ENCODE results near the gene LAMP1. TPM values are rescaled to one million over a fixed set of nuclear protein-coding genes. Genes with fewer than 3 reads are reported as not detected.

LAMP1 gene
- total RNA-seq, 1 experiment from 2014 or later: 29.7 TPM

GRCh38 chr13:113318956-113319355 lies 21.9 kb downstream of the LAMP1 start:
- no peak overlapping the region for H3K27ac ChIP-seq (ENCODE audit: low read length)
- no peaks in the 10 kb centered on the region for H3K79me2 ChIP-seq (ENCODE audit: low read length)
- no peak overlapping the region for H2AFZ ChIP-seq (ENCODE audit: low read length)
- no peaks in the 10 kb centered on the region for H3K4me1 ChIP-seq (ENCODE audit: low read length)
- H3K4me2 ChIP-seq (ENCODE audit: low read depth, low read length, poor library complexity, severe bottlenecking): no peak overlapping the region
- DNase-seq: no peak
- peaks cover 7% of the 10 kb centered on the region for H3K36me3 ChIP-seq (ENCODE audit: insufficient read depth, low read length)
- H3K9me3 ChIP-seq (ENCODE audit: low read length): no peaks in the 10 kb centered on the region
- no peaks in the 10 kb centered on the region for H3K27me3 ChIP-seq (ENCODE audit: low read length)
- no peak overlapping the region for H3K4me3 ChIP-seq (ENCODE audit: low read length)
- H3K9me2 ChIP-seq (replicated peaks; ENCODE audit: insufficient read depth, low read length): no peaks in the 10 kb centered on the region
- 0 out of 2 replicates have a peak, but pooled peaks cover 4% of the 10 kb centered on the region for H4K20me1 ChIP-seq (ENCODE audit: insufficient read depth, low read depth, low read length)
- H3K9ac ChIP-seq (ENCODE audit: low read length): no peak overlapping the region

GRCh38 chr13:113319371-113319770 lies 22.3 kb downstream of the LAMP1 start:
- Histone ChIP-seq H4K20me1 (ENCODE audit: insufficient read depth, low read depth, low read length) (0 out of 2 replicates have a peak, but pooled peaks cover 4% of the 10 kb centered on the region), H3K27ac (ENCODE audit: low read length) (no peak overlapping the region), H3K4me1 (ENCODE audit: low read length) (no peaks in the 10 kb centered on the region), H3K27me3 (ENCODE audit: low read length) (no peaks in the 10 kb centered on the region), H3K9me3 (ENCODE audit: low read length) (no peaks in the 10 kb centered on the region), H3K4me2 (ENCODE audit: low read depth, low read length, poor library complexity, severe bottlenecking) (no peak overlapping the region), H3K9ac (ENCODE audit: low read length) (no peak overlapping the region), H3K79me2 (ENCODE audit: low read length) (no peaks in the 10 kb centered on the region), H2AFZ (ENCODE audit: low read length) (no peak overlapping the region), H3K4me3 (ENCODE audit: low read length) (no peak overlapping the region), H3K9me2 (replicated peaks; ENCODE audit: insufficient read depth, low read length) (no peaks in the 10 kb centered on the region), H3K36me3 (ENCODE audit: insufficient read depth, low read length) (peaks cover 7% of the 10 kb centered on the region)
- DNase-seq: no peak

GRCh38 chr13:113320226-113320875 lies 23.3 kb downstream of the LAMP1 start:
- H3K9ac ChIP-seq (ENCODE audit: low read length): no peak overlapping the region
- H3K4me3 ChIP-seq (ENCODE audit: low read length): no peak overlapping the region
- H3K4me1 ChIP-seq (ENCODE audit: low read length): no peaks in the 10 kb centered on the region
- no peak for DNase-seq
- no peak overlapping the region for H3K4me2 ChIP-seq (ENCODE audit: low read depth, low read length, poor library complexity, severe bottlenecking)
- no peaks in the 10 kb centered on the region for H3K27me3 ChIP-seq (ENCODE audit: low read length)
- no peaks in the 10 kb centered on the region for H3K9me2 ChIP-seq (replicated peaks; ENCODE audit: insufficient read depth, low read length)
- peaks cover 7% of the 10 kb centered on the region for H3K36me3 ChIP-seq (ENCODE audit: insufficient read depth, low read length)
- no peak overlapping the region for H3K27ac ChIP-seq (ENCODE audit: low read length)
- H2AFZ ChIP-seq (ENCODE audit: low read length): no peak overlapping the region
- H4K20me1 ChIP-seq (ENCODE audit: insufficient read depth, low read depth, low read length): 0 out of 2 replicates have a peak, but pooled peaks cover 4% of the 10 kb centered on the region
- H3K9me3 ChIP-seq (ENCODE audit: low read length): no peaks in the 10 kb centered on the region
- H3K79me2 ChIP-seq (ENCODE audit: low read length): no peaks in the 10 kb centered on the region

- H3K9me3 ChIP-seq (ENCODE audit: low read length): no peaks in the 10 kb centered on the region
- 0 out of 2 replicates have a peak, but pooled peaks cover 4% of the 10 kb centered on the region for H4K20me1 ChIP-seq (ENCODE audit: insufficient read depth, low read depth, low read length)
- H3K4me2 ChIP-seq (ENCODE audit: low read depth, low read length, poor library complexity, severe bottlenecking): no peak overlapping the region
- no peaks in the 10 kb centered on the region for H3K79me2 ChIP-seq (ENCODE audit: low read length)
- H3K9me2 ChIP-seq (replicated peaks; ENCODE audit: insufficient read depth, low read length): no peaks in the 10 kb centered on the region
- H3K36me3 ChIP-seq (ENCODE audit: insufficient read depth, low read length): peaks cover 7% of the 10 kb centered on the region
- H2AFZ ChIP-seq (ENCODE audit: low read length): no peak overlapping the region
- no peaks in the 10 kb centered on the region for H3K27me3 ChIP-seq (ENCODE audit: low read length)
- no peak overlapping the region for H3K27ac ChIP-seq (ENCODE audit: low read length)
- no peaks in the 10 kb centered on the region for H3K4me1 ChIP-seq (ENCODE audit: low read length)
- no peak for DNase-seq
- no peak overlapping the region for H3K9ac ChIP-seq (ENCODE audit: low read length)
- no peak overlapping the region for H3K4me3 ChIP-seq (ENCODE audit: low read length)
Measured at GRCh38 chr13:113321546-113321945, 24.5 kb downstream of the LAMP1 start.

GRCh38 chr13:113322043-113322461 lies 25.0 kb downstream of the LAMP1 start:
- Histone ChIP-seq H3K9ac (ENCODE audit: low read length) (no peak overlapping the region), H3K27me3 (ENCODE audit: low read length) (no peaks in the 10 kb centered on the region), H3K4me2 (ENCODE audit: low read depth, low read length, poor library complexity, severe bottlenecking) (no peak overlapping the region), H3K4me1 (ENCODE audit: low read length) (no peaks in the 10 kb centered on the region), H4K20me1 (ENCODE audit: insufficient read depth, low read depth, low read length) (0 out of 2 replicates have a peak, but pooled peaks cover 4% of the 10 kb centered on the region), H3K79me2 (ENCODE audit: low read length) (no peaks in the 10 kb centered on the region), H3K4me3 (ENCODE audit: low read length) (no peak overlapping the region), H3K9me2 (replicated peaks; ENCODE audit: insufficient read depth, low read length) (no peaks in the 10 kb centered on the region), H3K27ac (ENCODE audit: low read length) (no peak overlapping the region), H2AFZ (ENCODE audit: low read length) (no peak overlapping the region), H3K36me3 (ENCODE audit: insufficient read depth, low read length) (peaks cover 7% of the 10 kb centered on the region), H3K9me3 (ENCODE audit: low read length) (no peaks in the 10 kb centered on the region)
- no peak for DNase-seq

- Histone ChIP-seq H3K9me3 (ENCODE audit: low read length) (no peaks in the 10 kb centered on the region), H3K27me3 (ENCODE audit: low read length) (no peaks in the 10 kb centered on the region), H4K20me1 (ENCODE audit: insufficient read depth, low read depth, low read length) (0 out of 2 replicates have a peak, but pooled peaks cover 4% of the 10 kb centered on the region), H3K9me2 (replicated peaks; ENCODE audit: insufficient read depth, low read length) (no peaks in the 10 kb centered on the region), H3K4me2 (ENCODE audit: low read depth, low read length, poor library complexity, severe bottlenecking) (no peak overlapping the region), H3K27ac (ENCODE audit: low read length) (no peak overlapping the region), H3K4me1 (ENCODE audit: low read length) (no peaks in the 10 kb centered on the region), H3K4me3 (ENCODE audit: low read length) (no peak overlapping the region), H3K79me2 (ENCODE audit: low read length) (no peaks in the 10 kb centered on the region), H3K36me3 (ENCODE audit: insufficient read depth, low read length) (peaks cover 7% of the 10 kb centered on the region), H3K9ac (ENCODE audit: low read length) (no peak overlapping the region), H2AFZ (ENCODE audit: low read length) (no peak overlapping the region)
- no peak for DNase-seq
Measured at GRCh38 chr13:113322890-113323651, 26.0 kb downstream of the LAMP1 start.

- H3K36me3 ChIP-seq (ENCODE audit: insufficient read depth, low read length): peaks cover 7% of the 10 kb centered on the region
Measured at GRCh38 chr13:113323869-113324268, 26.8 kb downstream of the LAMP1 start.

GRCh38 chr13:113324398-113324797 lies 27.4 kb downstream of the LAMP1 start:
- H3K27ac ChIP-seq (ENCODE audit: low read length): no peak overlapping the region
- H3K36me3 ChIP-seq (ENCODE audit: insufficient read depth, low read length): peaks cover 7% of the 10 kb centered on the region
- H3K9ac ChIP-seq (ENCODE audit: low read length): no peak overlapping the region
- no peaks in the 10 kb centered on the region for H3K9me3 ChIP-seq (ENCODE audit: low read length)
- H3K4me3 ChIP-seq (ENCODE audit: low read length): no peak overlapping the region
- no peaks in the 10 kb centered on the region for H3K9me2 ChIP-seq (replicated peaks; ENCODE audit: insufficient read depth, low read length)
- H3K27me3 ChIP-seq (ENCODE audit: low read length): no peaks in the 10 kb centered on the region
- H4K20me1 ChIP-seq (ENCODE audit: insufficient read depth, low read depth, low read length): no peaks in the 10 kb centered on the region
- no peak for DNase-seq
- no peak overlapping the region for H3K4me2 ChIP-seq (ENCODE audit: low read depth, low read length, poor library complexity, severe bottlenecking)
- no peak overlapping the region for H2AFZ ChIP-seq (ENCODE audit: low read length)
- H3K79me2 ChIP-seq (ENCODE audit: low read length): no peaks in the 10 kb centered on the region
- no peaks in the 10 kb centered on the region for H3K4me1 ChIP-seq (ENCODE audit: low read length)

More at GRCh38 chr13:113323869-113324268, 26.8 kb downstream of the LAMP1 start:
- Histone ChIP-seq H3K9me3 (ENCODE audit: low read length) (no peaks in the 10 kb centered on the region), H3K27me3 (ENCODE audit: low read length) (no peaks in the 10 kb centered on the region), H3K9ac (ENCODE audit: low read length) (no peak overlapping the region), H3K4me2 (ENCODE audit: low read depth, low read length, poor library complexity, severe bottlenecking) (no peak overlapping the region), H4K20me1 (ENCODE audit: insufficient read depth, low read depth, low read length) (0 out of 2 replicates have a peak, but pooled peaks cover under 1% of the 10 kb centered on the region), H3K4me1 (ENCODE audit: low read length) (no peaks in the 10 kb centered on the region), H2AFZ (ENCODE audit: low read length) (no peak overlapping the region), H3K4me3 (ENCODE audit: low read length) (no peak overlapping the region), H3K27ac (ENCODE audit: low read length) (no peak overlapping the region), H3K79me2 (ENCODE audit: low read length) (no peaks in the 10 kb centered on the region), H3K9me2 (replicated peaks; ENCODE audit: insufficient read depth, low read length) (no peaks in the 10 kb centered on the region)
- DNase-seq: no peak
